HEK293 (cell line): Measurements from ENCODE around the gene HPSE.
A peak's percentile ranks its signal among the peaks of the same experiment; 100 is the strongest.

Experiments
- KLF9 ChIP-seq: fragments of 450-650 bp; formaldehyde crosslinking; IDR thresholded peaks from 2 replicates; pipeline ENCODE4 v1.5.1; 2016; ENCODE audit warnings: missing biosample characterization, missing genetic modification characterization, low read depth
- ZBTB10 ChIP-seq: fragments of 450-650 bp; formaldehyde crosslinking; IDR thresholded peaks from 2 replicates; pipeline ENCODE4 v1.5.1; 2016; ENCODE audit warnings: missing biosample characterization, missing genetic modification characterization
- ZBTB11 ChIP-seq: fragments of 450-650 bp; formaldehyde crosslinking; conservative IDR thresholded peaks from 2 replicates; pipeline ENCODE4 v1.5.1; 2016; ENCODE audit warnings: low read depth, missing biosample characterization, missing genetic modification characterization
- ZBTB8A ChIP-seq: fragments of 450-650 bp; formaldehyde crosslinking; IDR thresholded peaks from 2 replicates; pipeline ENCODE4 v1.5.1; 2016; ENCODE audit warnings: missing biosample characterization, missing genetic modification characterization
- ZNF148 ChIP-seq: fragments of 450-650 bp; formaldehyde crosslinking; IDR thresholded peaks from 2 replicates; pipeline ENCODE4 v1.5.0; 2017; ENCODE audit warnings: missing biosample characterization, missing genetic modification characterization, borderline replicate concordance
- ZNF16 ChIP-seq: fragments of 450-650 bp; formaldehyde crosslinking; IDR thresholded peaks from 2 replicates; pipeline ENCODE4 v1.5.1; 2016; ENCODE audit warnings: low read depth, missing biosample characterization, missing genetic modification characterization
- ZNF302 ChIP-seq: fragments of 450-650 bp; formaldehyde crosslinking; IDR thresholded peaks from 2 replicates; pipeline ENCODE4 v1.5.1; 2016; ENCODE audit warnings: missing biosample characterization, missing genetic modification characterization, low read depth
- ZNF404 ChIP-seq: fragments of 450-650 bp; formaldehyde crosslinking; IDR thresholded peaks from 2 replicates; pipeline ENCODE4 v1.5.1; 2017; ENCODE audit warnings: missing biosample characterization, missing genetic modification characterization
- ZNF544 ChIP-seq: fragments of 450-650 bp; formaldehyde crosslinking; IDR thresholded peaks from 2 replicates; pipeline ENCODE4 v1.5.0; 2017; ENCODE audit warnings: missing biosample characterization, missing genetic modification characterization
- ZNF585B ChIP-seq: fragments of 450-650 bp; formaldehyde crosslinking; IDR thresholded peaks from 2 replicates; pipeline ENCODE4 v1.5.1; 2016; ENCODE audit warnings: missing biosample characterization, missing genetic modification characterization
- ZNF768 ChIP-seq: fragments of 450-650 bp; formaldehyde crosslinking; IDR thresholded peaks from 2 replicates; pipeline ENCODE4 v1.5.1; 2018; ENCODE audit warnings: missing biosample characterization, mild to moderate bottlenecking, missing genetic modification characterization
- TF ChIP-seq, protein P1 (sequence below): fragments of 450-650 bp; formaldehyde crosslinking; IDR thresholded peaks from 2 replicates; pipeline ENCODE4 v1.5.1; 2017; ENCODE audit warnings: missing biosample characterization, missing genetic modification characterization
- TF ChIP-seq, protein P2 (sequence below): fragments of 450-650 bp; formaldehyde crosslinking; IDR thresholded peaks from 2 replicates; pipeline ENCODE4 v1.5.1; 2016; ENCODE audit warnings: missing biosample characterization, missing genetic modification characterization, borderline replicate concordance

HPSE gene

DNA sequence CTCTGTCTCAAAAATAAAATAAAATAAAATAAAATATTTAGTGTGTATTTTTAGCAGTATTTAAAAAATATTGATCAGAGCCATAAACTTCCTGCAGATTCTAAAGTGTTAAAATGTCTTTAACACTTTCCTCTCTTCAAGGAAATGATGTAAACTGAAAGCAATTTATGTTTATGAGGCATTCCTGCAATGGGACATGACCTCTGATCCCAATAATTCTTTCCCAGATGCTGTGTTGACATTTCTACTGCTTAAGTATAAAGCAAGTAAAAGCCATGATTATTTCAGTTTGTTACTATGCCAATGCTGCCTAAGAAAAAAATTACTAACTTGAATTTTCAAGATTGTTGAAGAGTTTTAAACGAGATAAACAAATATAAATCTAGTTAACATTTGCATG, 79.1 kb downstream of the HPSE start (continued):
- no peak for TF ChIP-seq ZNF404
- no peak for TF ChIP-seq ZNF585B (tag by site-specific recombination)
- TF ChIP-seq, protein P1, sequence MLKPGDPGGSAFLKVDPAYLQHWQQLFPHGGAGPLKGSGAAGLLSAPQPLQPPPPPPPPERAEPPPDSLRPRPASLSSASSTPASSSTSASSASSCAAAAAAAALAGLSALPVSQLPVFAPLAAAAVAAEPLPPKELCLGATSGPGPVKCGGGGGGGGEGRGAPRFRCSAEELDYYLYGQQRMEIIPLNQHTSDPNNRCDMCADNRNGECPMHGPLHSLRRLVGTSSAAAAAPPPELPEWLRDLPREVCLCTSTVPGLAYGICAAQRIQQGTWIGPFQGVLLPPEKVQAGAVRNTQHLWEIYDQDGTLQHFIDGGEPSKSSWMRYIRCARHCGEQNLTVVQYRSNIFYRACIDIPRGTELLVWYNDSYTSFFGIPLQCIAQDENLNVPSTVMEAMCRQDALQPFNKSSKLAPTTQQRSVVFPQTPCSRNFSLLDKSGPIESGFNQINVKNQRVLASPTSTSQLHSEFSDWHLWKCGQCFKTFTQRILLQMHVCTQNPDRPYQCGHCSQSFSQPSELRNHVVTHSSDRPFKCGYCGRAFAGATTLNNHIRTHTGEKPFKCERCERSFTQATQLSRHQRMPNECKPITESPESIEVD (tag by site-specific recombination) = peak; percentile 97
- TF ChIP-seq ZNF148 = no peak
- no peak for TF ChIP-seq ZBTB10 (tag by site-specific recombination)
- TF ChIP-seq ZNF768 = no peak
- TF ChIP-seq ZBTB8A (tag by site-specific recombination) = peak; percentile 36; the same call in 1 of the 2 replicates
- TF ChIP-seq KLF9 = no peak
- TF ChIP-seq ZBTB11 (tag by site-specific recombination) = no peak
- TF ChIP-seq, protein P2, sequence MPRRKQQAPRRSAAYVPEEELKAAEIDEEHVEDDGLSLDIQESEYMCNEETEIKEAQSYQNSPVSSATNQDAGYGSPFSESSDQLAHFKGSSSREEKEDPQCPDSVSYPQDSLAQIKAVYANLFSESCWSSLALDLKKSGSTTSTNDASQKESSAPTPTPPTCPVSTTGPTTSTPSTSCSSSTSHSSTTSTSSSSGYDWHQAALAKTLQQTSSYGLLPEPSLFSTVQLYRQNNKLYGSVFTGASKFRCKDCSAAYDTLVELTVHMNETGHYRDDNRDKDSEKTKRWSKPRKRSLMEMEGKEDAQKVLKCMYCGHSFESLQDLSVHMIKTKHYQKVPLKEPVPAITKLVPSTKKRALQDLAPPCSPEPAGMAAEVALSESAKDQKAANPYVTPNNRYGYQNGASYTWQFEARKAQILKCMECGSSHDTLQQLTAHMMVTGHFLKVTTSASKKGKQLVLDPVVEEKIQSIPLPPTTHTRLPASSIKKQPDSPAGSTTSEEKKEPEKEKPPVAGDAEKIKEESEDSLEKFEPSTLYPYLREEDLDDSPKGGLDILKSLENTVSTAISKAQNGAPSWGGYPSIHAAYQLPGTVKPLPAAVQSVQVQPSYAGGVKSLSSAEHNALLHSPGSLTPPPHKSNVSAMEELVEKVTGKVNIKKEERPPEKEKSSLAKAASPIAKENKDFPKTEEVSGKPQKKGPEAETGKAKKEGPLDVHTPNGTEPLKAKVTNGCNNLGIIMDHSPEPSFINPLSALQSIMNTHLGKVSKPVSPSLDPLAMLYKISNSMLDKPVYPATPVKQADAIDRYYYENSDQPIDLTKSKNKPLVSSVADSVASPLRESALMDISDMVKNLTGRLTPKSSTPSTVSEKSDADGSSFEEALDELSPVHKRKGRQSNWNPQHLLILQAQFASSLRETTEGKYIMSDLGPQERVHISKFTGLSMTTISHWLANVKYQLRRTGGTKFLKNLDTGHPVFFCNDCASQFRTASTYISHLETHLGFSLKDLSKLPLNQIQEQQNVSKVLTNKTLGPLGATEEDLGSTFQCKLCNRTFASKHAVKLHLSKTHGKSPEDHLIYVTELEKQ (tag by site-specific recombination) = peak; percentile 77; the same call in 1 of the 2 replicates
- no peak for TF ChIP-seq ZNF302
- TF ChIP-seq ZNF544 = no peak
- TF ChIP-seq ZNF16 (tag by site-specific recombination) = no peak
